PC-3 (cell line): Measurements from ENCODE around the gene RETREG1. TPM values are rescaled to one million over a fixed set of nuclear protein-coding genes. Genes with fewer than 3 reads are reported as not detected.
A peak's percentile ranks its signal among the peaks of the same experiment; 100 is the strongest.

Experiments
- ATAC-seq: fragments of 200-7000 bp; cut with Tn5 transposase; 2 replicates; pipeline ENCODE4 v1.9.1; 2020; ENCODE audit warnings: mild to moderate bottlenecking, moderate library complexity
- Bru-seq: library from RNA; stranded (reverse); fragments of 400-500 nt; gene quantifications from one replicate; lab custom pipeline; 2021; lab: Mats Ljungman, UMichigan
- BruChase-seq, 2 experiments: library from RNA; stranded (reverse); fragments of 400-500 nt; gene quantifications; one replicate each; lab custom pipeline; 2021; lab: Mats Ljungman, UMichigan
- BruUV-seq: library from RNA; stranded (reverse); fragments of 400-500 nt; replicated peaks from 2 replicates; lab custom pipeline; 2021; lab: Mats Ljungman, UMichigan
- CTCF ChIA-PET: fragments of 300-600 bp; sonication (Branson Sonifier 250); formaldehyde crosslinking; loops from one replicate; lab custom pipeline; 2022; ENCODE audit warnings: antibody characterized with exemption; lab: Charles Lee
- POLR2A ChIA-PET: fragments of 300-600 bp; sonication (Branson Sonifier 250); formaldehyde crosslinking; loops from one replicate; lab custom pipeline; 2022; ENCODE audit warnings: antibody characterized with exemption; ENCODE audit not compliant: unreplicated experiment; lab: Charles Lee
- DNase-seq: peaks from one replicate; pipeline ENCODE4 v3.0.0-alpha.2; 2015
- H2AFZ ChIP-seq: fragments of 300-600 bp; sonication (generic); 2 replicates; pipeline ENCODE4 v1.6.0; 2016; ENCODE audit warnings: antibody characterized with exemption, low read length
- H3F3A ChIP-seq: fragments of 300-600 bp; sonication (generic); one replicate; pipeline ENCODE4 v1.6.0; 2017; ENCODE audit warnings: antibody characterized with exemption, low read length, control low read depth, mild to moderate bottlenecking; ENCODE audit not compliant: unreplicated experiment
- H3K27ac ChIP-seq: fragments of 300-600 bp; sonication (generic); 2 replicates; pipeline ENCODE4 v1.5.1; 2016; ENCODE audit warnings: mild to moderate bottlenecking, low read length
- H3K27me3 ChIP-seq: fragments of 300-600 bp; sonication (generic); 2 replicates; pipeline ENCODE4 v1.6.1; 2016; ENCODE audit warnings: low read length, mixed read lengths
- H3K36me3 ChIP-seq: fragments of 300-600 bp; sonication (generic); 2 replicates; pipeline ENCODE4 v1.6.1; 2016; ENCODE audit warnings: low read depth, mixed run types, low read length, mixed read lengths
- H3K4me1 ChIP-seq: fragments of 300-600 bp; sonication (generic); 2 replicates; pipeline ENCODE4 v1.5.1; 2016; ENCODE audit warnings: low read length; ENCODE audit not compliant: insufficient read depth
- H3K4me2 ChIP-seq: fragments of 300-600 bp; sonication (generic); 2 replicates; pipeline ENCODE4 v1.6.0; 2016; ENCODE audit warnings: low read length
- H3K4me3 ChIP-seq: fragments of 300-600 bp; sonication (generic); 2 replicates; pipeline ENCODE4 v1.5.1; 2016; ENCODE audit warnings: mild to moderate bottlenecking, low read length, mixed read lengths
- H3K79me2 ChIP-seq: fragments of 300-600 bp; sonication (generic); 2 replicates; pipeline ENCODE4 v1.6.1; 2017; ENCODE audit warnings: low read length, mixed read lengths
- H3K9ac ChIP-seq: fragments of 300-600 bp; sonication (generic); 2 replicates; pipeline ENCODE4 v1.6.0; 2016; ENCODE audit warnings: mild to moderate bottlenecking, low read length
- H3K9me2 ChIP-seq: fragments of 300-600 bp; sonication (generic); replicated peaks from 2 replicates; pipeline ENCODE4 v1.6.1; 2016; ENCODE audit warnings: mixed run types, low read length, mixed read lengths
- H3K9me3 ChIP-seq: fragments of 300-600 bp; sonication (generic); 2 replicates; pipeline ENCODE4 v1.6.1; 2016; ENCODE audit warnings: low read length, mixed read lengths
- H4K20me1 ChIP-seq: fragments of 300-600 bp; sonication (generic); 2 replicates; pipeline ENCODE4 v1.6.1; 2016; ENCODE audit warnings: low read length, mixed read lengths
- EZH2 ChIP-seq: fragments of 300-600 bp; sonication (generic); IDR thresholded peaks from one replicate; pipeline ENCODE4 v1.6.1; 2017; ENCODE audit warnings: antibody characterized with exemption, mild to moderate bottlenecking, low read length; ENCODE audit not compliant: unreplicated experiment
- EZH2phosphoT487 ChIP-seq: fragments of 300-600 bp; sonication (generic); IDR thresholded peaks from 2 replicates; pipeline ENCODE4 v1.6.1; 2018; ENCODE audit warnings: mild to moderate bottlenecking, antibody characterized with exemption, low read length, borderline replicate concordance
- intact Hi-C: fragments of 100-400 bp; cut with micrococcal nuclease; formaldehyde crosslinking; loops from 2 replicates; pipeline ENCODE4 v1.9.0; 2023
- long read RNA-seq: library from polyadenylated mRNA; unstranded; transcript quantifications from one replicate; pipeline ENCODE4 v2.0.0, GENCODE V29; 2021; ENCODE audit not compliant: unreplicated experiment
- total RNA-seq: library from RNA; depleted of rRNA; stranded (reverse); fragments of >200 nt; gene quantifications from 2 replicates; pipeline ENCODE4 v1.2.3, GENCODE V29; 2014; rRNA removed
- TF ChIP-seq, protein P1 (sequence below): fragments of 300-600 bp; sonication (generic); conservative IDR thresholded peaks from 2 replicates; pipeline ENCODE4 v1.5.1; 2017; ENCODE audit warnings: antibody characterized with exemption, low read depth, mild to moderate bottlenecking, low read length

The RETREG1 gene
- total RNA-seq (1.7 and 8.5 TPM in 2 replicates), Bru-seq, nascent RNA (percentile 22 among the genes with signal in this experiment), BruChase-seq, experiment 1, labeled RNA remaining after a 6-hour chase (percentile 13 among the genes with signal in this experiment), BruChase-seq, experiment 2, labeled RNA remaining after a 2-hour chase (percentile 18 among the genes with signal in this experiment)
- long read RNA-seq, partial matches to known transcripts, result 5 of 7 reads
- long read RNA-seq, other reads (novel, unspliced or antisense), result 0 of 7 reads

DNA sequence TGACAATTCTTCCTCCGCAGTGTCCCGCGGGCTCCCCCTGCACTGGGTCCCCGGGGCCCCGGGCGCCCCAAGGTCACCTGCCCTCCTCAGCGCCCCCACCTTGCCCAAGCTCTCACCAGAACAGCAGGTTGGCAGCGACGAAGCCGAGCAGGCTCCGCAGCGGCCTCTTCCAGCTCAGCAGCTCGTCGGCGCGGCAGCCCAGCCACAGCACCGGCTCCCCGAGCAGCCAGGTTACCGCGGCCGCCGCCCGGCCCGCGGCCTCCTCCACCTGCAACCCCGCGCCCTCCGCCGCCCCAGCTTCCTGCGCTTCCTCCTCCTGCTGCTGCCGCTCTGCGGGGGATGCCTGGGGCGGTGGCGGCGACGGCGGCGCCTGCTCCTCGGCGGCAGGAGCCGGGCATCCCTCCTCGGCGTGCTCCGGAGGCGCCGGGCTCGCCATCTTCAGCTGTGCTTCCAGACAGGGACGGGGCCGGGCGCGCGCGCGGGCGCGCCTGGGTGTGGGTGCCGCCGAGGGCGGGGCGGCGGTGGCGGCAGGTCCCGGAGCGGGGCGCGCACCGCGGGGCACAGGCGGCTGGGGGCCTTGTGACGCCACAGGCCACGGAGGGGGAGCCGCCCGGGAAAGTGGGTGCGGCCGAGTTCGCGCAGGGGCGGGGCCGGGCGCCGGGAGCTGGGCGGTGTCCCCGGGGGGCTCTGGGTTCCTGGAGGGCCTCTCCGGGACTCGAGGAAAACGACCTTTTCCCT is at the start of gene RETREG1:
Gene RETREG1, minus strand, starts transcription at position 462 of the 738 bp plus-strand sequence. Its CDS starts 26 bp downstream, at position 436.
- peak; percentile 61 for DNase-seq
- H2AFZ ChIP-seq, result peak within 1 kb of the TSS; percentile 88
- no peaks in the 10 kb centered on the region for H3K36me3 ChIP-seq
- no peaks in the 10 kb centered on the region for H4K20me1 ChIP-seq
- intact Hi-C loops, result no loop called here
- ChIA-PET POLR2A (no interaction called here), CTCF (no interaction called here)
- H3K4me2 ChIP-seq, result peak within 1 kb of the TSS; percentile 95
- H3K79me2 ChIP-seq, result no peaks in the 10 kb centered on the region
- no peaks in the 10 kb centered on the region for H3K9me3 ChIP-seq
- peak; percentile 51; the same call in 1 of the 2 replicates for TF ChIP-seq EZH2phosphoT487
- TF ChIP-seq, protein P1, sequence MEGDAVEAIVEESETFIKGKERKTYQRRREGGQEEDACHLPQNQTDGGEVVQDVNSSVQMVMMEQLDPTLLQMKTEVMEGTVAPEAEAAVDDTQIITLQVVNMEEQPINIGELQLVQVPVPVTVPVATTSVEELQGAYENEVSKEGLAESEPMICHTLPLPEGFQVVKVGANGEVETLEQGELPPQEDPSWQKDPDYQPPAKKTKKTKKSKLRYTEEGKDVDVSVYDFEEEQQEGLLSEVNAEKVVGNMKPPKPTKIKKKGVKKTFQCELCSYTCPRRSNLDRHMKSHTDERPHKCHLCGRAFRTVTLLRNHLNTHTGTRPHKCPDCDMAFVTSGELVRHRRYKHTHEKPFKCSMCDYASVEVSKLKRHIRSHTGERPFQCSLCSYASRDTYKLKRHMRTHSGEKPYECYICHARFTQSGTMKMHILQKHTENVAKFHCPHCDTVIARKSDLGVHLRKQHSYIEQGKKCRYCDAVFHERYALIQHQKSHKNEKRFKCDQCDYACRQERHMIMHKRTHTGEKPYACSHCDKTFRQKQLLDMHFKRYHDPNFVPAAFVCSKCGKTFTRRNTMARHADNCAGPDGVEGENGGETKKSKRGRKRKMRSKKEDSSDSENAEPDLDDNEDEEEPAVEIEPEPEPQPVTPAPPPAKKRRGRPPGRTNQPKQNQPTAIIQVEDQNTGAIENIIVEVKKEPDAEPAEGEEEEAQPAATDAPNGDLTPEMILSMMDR, result peak; percentile 31; the same call in 1 of the 2 replicates
- TF ChIP-seq EZH2, result no peak
- no TSS peak for BruUV-seq
- H3K4me1 ChIP-seq, result peaks cover 13% of the 10 kb centered on the region; the same call in 1 of the 2 replicates
- no peaks in the 10 kb centered on the region for H3F3A ChIP-seq
- H3K27me3 ChIP-seq, result peaks cover 42% of the 10 kb centered on the region
- H3K9me2 ChIP-seq, result no peaks in the 10 kb centered on the region
- no peak within 1 kb of the TSS for H3K27ac ChIP-seq
- peak within 1 kb of the TSS; percentile 75 for H3K4me3 ChIP-seq
- peak within 1 kb of the TSS; percentile 3; the same call in 1 of the 2 replicates for H3K9ac ChIP-seq
- peak; percentile 76 for ATAC-seq

GRCh38 chr5:16666130-16666882 is 49.5 kb upstream of the RETREG1 start:
- H3K9me2 ChIP-seq, result no peaks in the 10 kb centered on the region
- no peak overlapping the region for H2AFZ ChIP-seq
- H3K9ac ChIP-seq, result no peak overlapping the region
- BruUV-seq, result no TSS peak
- H3K4me2 ChIP-seq, result no peak overlapping the region
- H3K36me3 ChIP-seq, result peaks cover 52% of the 10 kb centered on the region
- H3K9me3 ChIP-seq, result no peaks in the 10 kb centered on the region
- no peaks in the 10 kb centered on the region for H4K20me1 ChIP-seq
- H3K27ac ChIP-seq, result no peak overlapping the region
- no peaks in the 10 kb centered on the region for H3K79me2 ChIP-seq
- CTCF ChIA-PET, result no interaction called here
- intact Hi-C loops, result loop anchor here (1.0 kb wide), 2 partner anchors 114 to 177 kb away; no protein-coding TSS in a partner anchor
- TF ChIP-seq EZH2phosphoT487, result no peak
- TF ChIP-seq, protein P1, result no peak
- TF ChIP-seq EZH2, result no peak
- POLR2A ChIA-PET, result no interaction called here
- ATAC-seq, result no peak
- H3K4me1 ChIP-seq, result no peaks in the 10 kb centered on the region
- H3K27me3 ChIP-seq, result no peaks in the 10 kb centered on the region
- H3K4me3 ChIP-seq, result no peak overlapping the region
- no peak for DNase-seq
- H3F3A ChIP-seq, result no peaks in the 10 kb centered on the region
